Measurements from ENCODE around the gene USP10. TPM values are rescaled to one million over a fixed set of nuclear protein-coding genes. Genes with fewer than 3 reads are reported as not detected.
"Not testable (repeated sequence)": the region's sequence is repeated elsewhere in the genome, so short reads cannot be mapped to it uniquely, and the experiment has no call there.

The USP10 gene
- total RNA-seq, 2 experiments from 2014 or later: 105 to 108 TPM

DNA sequence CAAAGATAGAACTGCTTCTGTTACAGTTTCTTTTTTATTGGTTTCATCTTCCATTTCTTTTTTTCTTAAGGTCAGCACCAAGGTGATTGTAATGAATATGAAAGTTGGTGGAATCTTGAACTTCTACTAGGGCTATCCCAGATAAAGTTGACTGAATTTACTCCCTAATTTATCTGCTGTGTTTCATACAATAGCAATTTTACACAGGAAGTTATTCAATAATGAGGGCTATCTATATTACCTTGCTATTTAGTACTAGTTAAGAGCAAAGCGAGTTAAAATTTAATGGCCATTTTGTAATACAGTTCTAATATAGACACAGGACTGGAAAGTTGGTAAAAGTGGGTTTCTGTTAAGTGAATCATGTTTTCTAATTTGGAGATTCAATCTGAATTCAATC lies 24.1 kb downstream of the USP10 start:
- Mint-ChIP-seq H3K4me3 (no peak overlapping the region), H3K27ac (no peak overlapping the region), H3K27me3 (no peaks in the 10 kb centered on the region), H3K4me1 (ENCODE audit: low read depth) (peaks cover 58% of the 10 kb centered on the region), H3K36me3 (no peaks in the 10 kb centered on the region), H3K9me3 (no peaks in the 10 kb centered on the region)
- DNase-seq: no peak
- POLR2A ChIA-PET: no interaction called here
- CTCF ChIA-PET: interaction anchor here (1.1 to 12.8 kb wide), 7 partner anchors 14 to 636 kb away, joined by 3 to 187 read pairs (median 5); no protein-coding TSS in a partner anchor
- intact Hi-C loops (cut with micrococcal nuclease): loop anchor here (2.0 kb wide), 1 partner anchor 23 kb away; no protein-coding TSS in a partner anchor

- CTCF ChIA-PET: interaction anchor here (0.7 to 12.8 kb wide), 20 partner anchors 8 to 637 kb away, joined by 3 to 187 read pairs (median 9); no protein-coding TSS in a partner anchor
- no peaks in the 10 kb centered on the region for H3K27me3 Mint-ChIP-seq
- intact Hi-C loops (cut with micrococcal nuclease): loop anchor here (2.0 to 5.0 kb wide), 3 partner anchors 24 to 447 kb away; no protein-coding TSS in a partner anchor
- peaks cover 60% of the 10 kb centered on the region for H3K4me1 Mint-ChIP-seq (ENCODE audit: low read depth)
- H3K27ac Mint-ChIP-seq: peak overlapping the region; percentile 4
- H3K9me3 Mint-ChIP-seq: no peaks in the 10 kb centered on the region
- POLR2A ChIA-PET: interaction anchor here (0.6 to 1.0 kb wide), 2 partner anchors 19 to 24 kb away, joined by 3 to 4 read pairs; no protein-coding TSS in a partner anchor
- no peaks in the 10 kb centered on the region for H3K36me3 Mint-ChIP-seq
- no peak overlapping the region for H3K4me3 Mint-ChIP-seq
- DNase-seq: peak; percentile 38
Observed at GRCh38 chr16:84724606-84725309, 25.0 kb downstream of the USP10 start.

DNA sequence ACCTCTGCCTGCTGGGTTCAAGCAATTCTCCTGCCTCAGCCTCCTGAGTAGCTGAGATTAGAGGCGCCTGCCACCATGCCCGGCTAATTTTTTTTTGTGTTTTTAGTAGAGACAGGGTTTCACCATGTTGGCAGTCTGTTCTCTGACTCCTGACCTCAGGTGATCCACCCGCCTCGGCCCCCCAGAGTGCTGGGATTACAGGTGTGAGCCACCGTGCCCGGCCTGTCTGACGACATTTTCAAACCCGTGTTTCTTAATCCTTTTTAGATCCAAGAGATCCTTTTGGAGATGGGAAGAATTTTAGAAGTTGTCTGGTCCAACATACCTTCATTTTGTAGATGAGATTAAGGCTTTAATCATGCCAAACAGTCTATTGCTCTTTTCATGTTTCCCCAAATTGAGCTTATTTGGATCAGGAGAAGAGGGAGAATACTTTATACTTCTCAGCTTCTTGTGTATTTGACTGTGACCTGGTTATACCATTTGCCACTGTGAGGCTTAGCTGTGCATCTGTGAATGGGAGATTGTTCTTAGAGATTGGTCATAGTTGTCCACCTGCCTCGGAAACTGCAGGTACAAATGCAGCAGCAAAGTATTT lies 25.8 kb downstream of the USP10 start:
- intact Hi-C loops (cut with micrococcal nuclease): loop anchor here (1.0 to 5.0 kb wide), 5 partner anchors 25 to 448 kb away; no protein-coding TSS in a partner anchor
- Mint-ChIP-seq H3K27me3 (no peaks in the 10 kb centered on the region), H3K4me3 (no peak overlapping the region), H3K27ac (no peak overlapping the region), H3K36me3 (no peaks in the 10 kb centered on the region), H3K4me1 (ENCODE audit: low read depth) (peaks cover 63% of the 10 kb centered on the region), H3K9me3 (no peaks in the 10 kb centered on the region)
- CTCF ChIA-PET: interaction anchor here (0.6 to 12.8 kb wide), 35 partner anchors 9 to 246 kb away, joined by 3 to 187 read pairs (median 7); no protein-coding TSS in a partner anchor
- no peak for DNase-seq
- POLR2A ChIA-PET: no interaction called here

DNA sequence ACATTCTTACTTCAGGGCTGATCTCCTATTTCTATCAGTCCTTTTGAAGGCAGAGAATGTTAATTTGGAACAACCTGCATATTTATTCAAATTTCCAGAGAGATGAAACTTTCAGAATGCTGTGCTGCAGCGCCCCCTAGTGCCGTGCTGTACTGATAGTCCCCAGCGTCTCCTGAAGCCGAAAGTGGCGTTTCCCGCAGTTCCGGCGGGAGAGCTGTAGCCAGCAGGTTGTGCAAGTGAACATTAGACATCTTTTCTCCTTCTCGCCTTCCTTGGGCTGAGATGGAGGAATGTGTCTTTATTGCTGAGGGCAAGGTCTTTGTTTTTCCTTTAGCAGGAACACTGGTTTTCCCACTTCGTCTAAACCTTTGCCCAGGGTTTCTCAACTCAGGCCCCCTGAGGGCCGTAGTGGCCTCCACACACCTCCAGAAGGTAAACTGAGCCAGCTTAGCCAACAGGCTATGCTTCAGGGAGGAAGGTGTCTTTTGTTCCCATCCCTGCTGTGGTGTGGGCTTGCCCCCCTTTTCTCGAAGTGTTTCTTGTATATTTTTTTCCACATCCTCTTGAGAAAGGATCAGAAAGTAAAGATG lies 26.4 kb downstream of the USP10 start:
- DNase-seq: peak; percentile 86
- ChIA-PET POLR2A (interaction anchor here (1.1 kb wide), 1 partner anchor 18 kb away, joined by 3 read pairs; no protein-coding TSS in a partner anchor), CTCF (interaction anchor here (0.6 to 12.8 kb wide), 46 partner anchors 10 to 449 kb away, joined by 3 to 187 read pairs (median 5); no protein-coding TSS in a partner anchor)
- Mint-ChIP-seq H3K4me1 (ENCODE audit: low read depth) (peaks cover 64% of the 10 kb centered on the region), H3K27ac (no peak overlapping the region), H3K27me3 (no peaks in the 10 kb centered on the region), H3K36me3 (no peaks in the 10 kb centered on the region), H3K9me3 (no peaks in the 10 kb centered on the region), H3K4me3 (no peak overlapping the region)
- intact Hi-C loops (cut with micrococcal nuclease): loop anchor here (1.0 to 5.0 kb wide), 4 partner anchors 54 to 449 kb away; no protein-coding TSS in a partner anchor

DNA sequence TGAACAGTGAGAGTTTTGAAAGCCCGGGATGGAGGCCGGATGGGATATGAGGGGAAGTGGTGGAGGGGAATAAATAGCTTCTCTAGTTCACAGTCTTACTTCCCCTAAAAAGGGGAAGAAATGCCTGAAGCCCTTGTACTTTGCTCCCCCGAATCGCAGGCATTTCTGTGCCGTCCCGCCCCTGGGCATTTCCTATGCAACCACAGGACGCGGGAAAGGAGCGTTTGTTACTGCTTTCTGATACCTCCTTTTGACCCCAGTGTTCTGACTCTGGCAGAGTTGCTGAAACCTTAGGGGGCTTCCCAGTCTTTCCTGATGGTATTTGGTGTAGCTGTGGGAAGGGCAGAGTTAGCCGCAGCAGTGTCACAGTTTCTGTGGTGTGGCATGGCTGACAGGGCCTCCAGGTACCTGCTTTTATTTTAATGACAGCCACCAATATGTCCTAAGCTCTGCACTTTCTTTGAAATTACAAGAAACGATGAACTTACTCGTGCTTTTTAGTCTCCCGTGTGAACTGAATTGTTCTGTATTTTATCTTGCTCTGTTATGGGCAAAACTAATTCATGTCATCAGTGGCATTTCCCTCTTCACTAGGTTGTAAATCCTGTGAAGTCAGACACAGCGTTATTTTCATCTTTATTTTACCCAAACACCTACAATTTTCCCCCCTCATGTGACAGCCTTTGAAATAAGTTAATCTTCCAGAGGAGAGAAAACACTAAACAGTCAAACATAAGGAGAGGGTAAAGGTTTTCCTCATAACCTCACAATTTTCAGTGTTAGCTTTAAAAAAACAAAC lies 27.1 kb downstream of the USP10 start:
- ChIA-PET POLR2A (interaction anchor here (1.1 kb wide), 1 partner anchor 17 kb away, joined by 3 read pairs; no protein-coding TSS in a partner anchor), CTCF (interaction anchor here (0.6 to 12.8 kb wide), 41 partner anchors 10 to 450 kb away, joined by 3 to 187 read pairs (median 5); no protein-coding TSS in a partner anchor)
- intact Hi-C loops (cut with micrococcal nuclease): loop anchor here (1.0 to 5.0 kb wide), 4 partner anchors 55 to 450 kb away; no protein-coding TSS in a partner anchor
- no peak overlapping the region for H3K27ac Mint-ChIP-seq
- peaks cover 66% of the 10 kb centered on the region for H3K4me1 Mint-ChIP-seq (ENCODE audit: low read depth)
- DNase-seq: no peak
- no peaks in the 10 kb centered on the region for H3K36me3 Mint-ChIP-seq
- H3K9me3 Mint-ChIP-seq: no peaks in the 10 kb centered on the region
- H3K27me3 Mint-ChIP-seq: no peaks in the 10 kb centered on the region
- no peak overlapping the region for H3K4me3 Mint-ChIP-seq

GRCh38 chr16:84728853-84729424 lies 29.1 kb downstream of the USP10 start:
- Mint-ChIP-seq H3K4me1 (ENCODE audit: low read depth) (peaks cover 51% of the 10 kb centered on the region), H3K9me3 (no peaks in the 10 kb centered on the region), H3K4me3 (no peak overlapping the region), H3K27ac (no peak overlapping the region), H3K36me3 (no peaks in the 10 kb centered on the region), H3K27me3 (no peaks in the 10 kb centered on the region)
- POLR2A ChIA-PET: interaction anchor here (0.6 to 1.5 kb wide), 2 partner anchors 9 to 127 kb away, joined by 4 read pairs; no protein-coding TSS in a partner anchor
- intact Hi-C loops (cut with micrococcal nuclease): loop anchor here (5.0 kb wide), 2 partner anchors 217 to 452 kb away; no protein-coding TSS in a partner anchor
- DNase-seq: no peak
- CTCF ChIA-PET: interaction anchor here (1.4 to 12.8 kb wide), 2 partner anchors 9 to 56 kb away, joined by 7 to 187 read pairs; no protein-coding TSS in a partner anchor

DNA sequence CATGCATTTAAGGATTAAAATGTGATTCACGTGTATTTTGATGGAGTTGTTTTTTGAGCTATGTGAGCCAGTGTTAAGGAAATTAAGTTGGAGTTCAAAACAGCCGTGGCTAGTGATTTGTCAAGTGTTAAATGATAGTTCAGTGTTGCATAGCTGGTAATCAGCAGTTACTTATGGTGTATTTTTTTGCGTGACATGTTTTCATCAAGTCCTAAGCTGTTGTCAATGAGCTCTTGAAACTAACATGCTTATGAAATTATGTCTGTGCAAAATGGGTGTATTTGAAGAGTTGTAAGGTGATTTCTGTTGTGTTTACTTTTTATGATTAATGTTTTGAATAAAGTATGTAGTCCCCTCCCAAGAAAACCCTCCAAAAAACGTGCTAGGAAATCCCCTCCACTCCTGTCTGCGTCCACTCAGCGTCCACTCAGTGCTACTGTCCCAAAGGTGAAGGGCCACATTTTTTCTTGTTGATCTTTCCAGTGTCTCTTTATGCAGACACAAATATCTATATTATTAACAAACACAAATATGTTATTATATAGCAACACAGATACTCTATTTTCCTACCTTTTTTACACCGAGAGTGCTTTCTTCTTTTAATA lies 30.0 kb downstream of the USP10 start:
- no peaks in the 10 kb centered on the region for H3K36me3 Mint-ChIP-seq
- ChIA-PET CTCF (interaction anchor here (0.7 to 12.8 kb wide), 5 partner anchors 8 to 223 kb away, joined by 3 to 187 read pairs (median 4); no protein-coding TSS in a partner anchor), POLR2A (interaction anchor here (0.6 to 1.5 kb wide), 2 partner anchors 8 to 127 kb away, joined by 4 read pairs; no protein-coding TSS in a partner anchor)
- intact Hi-C loops (cut with micrococcal nuclease): loop anchor here (5.0 kb wide), 2 partner anchors 218 to 453 kb away; no protein-coding TSS in a partner anchor
- H3K27me3 Mint-ChIP-seq: no peaks in the 10 kb centered on the region
- H3K27ac Mint-ChIP-seq: no peak overlapping the region
- DNase-seq: no peak
- no peaks in the 10 kb centered on the region for H3K9me3 Mint-ChIP-seq
- no peak overlapping the region for H3K4me3 Mint-ChIP-seq
- H3K4me1 Mint-ChIP-seq (ENCODE audit: low read depth): peaks cover 43% of the 10 kb centered on the region

- Mint-ChIP-seq H3K4me3 (no peak overlapping the region), H3K27me3 (no peaks in the 10 kb centered on the region), H3K4me1 (ENCODE audit: low read depth) (peaks cover 39% of the 10 kb centered on the region), H3K27ac (no peak overlapping the region), H3K36me3 (peaks cover 2% of the 10 kb centered on the region), H3K9me3 (no peaks in the 10 kb centered on the region)
- intact Hi-C loops (cut with micrococcal nuclease): no loop called here
- DNase-seq: peak; percentile 37
- ChIA-PET CTCF (interaction anchor here (0.7 to 12.8 kb wide), 4 partner anchors 8 to 222 kb away, joined by 3 to 187 read pairs (median 4); no protein-coding TSS in a partner anchor), POLR2A (no interaction called here)
Observed at GRCh38 chr16:84730406-84731106, 30.8 kb downstream of the USP10 start.

- intact Hi-C loops (cut with micrococcal nuclease); H3K9me3 Mint-ChIP-seq; DNase-seq; H3K36me3 Mint-ChIP-seq; H3K27ac Mint-ChIP-seq; H3K4me3 Mint-ChIP-seq; H3K27me3 Mint-ChIP-seq; POLR2A ChIA-PET: not testable (repeated sequence)
- CTCF ChIA-PET: interaction anchor here (0.9 to 1.6 kb wide), 4 partner anchors 8 to 237 kb away, joined by 3 to 6 read pairs (median 3); no protein-coding TSS in a partner anchor
- peaks cover 37% of the 10 kb centered on the region for H3K4me1 Mint-ChIP-seq (ENCODE audit: low read depth)
Observed at GRCh38 chr16:84732332-84732673, 32.5 kb downstream of the USP10 start.
